Measurements from ENCODE around the gene SIGLEC6. TPM values are rescaled to one million over a fixed set of nuclear protein-coding genes. Genes with fewer than 3 reads are reported as not detected.

Gene SIGLEC6
- total and polyA plus RNA-seq, 9 donors = 0.07 to 0.29 (median 0.22) TPM; not detected in 4

GRCh38 chr19:51513968-51514367, 17.5 kb downstream of the SIGLEC6 start:
- Histone ChIP-seq H3K36me3 (ENCODE audit: control insufficient read depth, insufficient read depth, low read length) (no peaks in the 10 kb centered on the region), H3K4me1 (ENCODE audit: control insufficient read depth, insufficient read depth, low read length) (no peaks in the 10 kb centered on the region), H3K27ac (ENCODE audit: low read length) (no peak overlapping the region), H3K4me3 (ENCODE audit: low read length) (no peak overlapping the region), H3K9me3 (replicated peaks; ENCODE audit: control insufficient read depth, low read depth, low read length) (no peaks in the 10 kb centered on the region), H3K27me3 (ENCODE audit: control insufficient read depth, insufficient read depth, low read length) (no peaks in the 10 kb centered on the region)
- WGBS (ENCODE audit: insufficient coverage) = no CpG with 5 or more reads among the region's 2 CpGs
- no peak for DNase-seq

GRCh38 chr19:51511353-51511752, 20.1 kb downstream of the SIGLEC6 start:
- no peaks in the 10 kb centered on the region for H3K27me3 ChIP-seq (ENCODE audit: control insufficient read depth, insufficient read depth, low read length)
- no peak for DNase-seq
- H3K9me3 ChIP-seq (replicated peaks; ENCODE audit: control insufficient read depth, low read depth, low read length) = no peaks in the 10 kb centered on the region
- H3K27ac ChIP-seq (ENCODE audit: low read length) = no peak overlapping the region
- no peaks in the 10 kb centered on the region for H3K4me1 ChIP-seq (ENCODE audit: control insufficient read depth, insufficient read depth, low read length)
- no peaks in the 10 kb centered on the region for H3K36me3 ChIP-seq (ENCODE audit: control insufficient read depth, insufficient read depth, low read length)
- H3K4me3 ChIP-seq (ENCODE audit: low read length) = no peak overlapping the region
- 10% methylated on average over 4 of the region's 6 CpGs for WGBS (ENCODE audit: insufficient coverage)

- H3K4me1 ChIP-seq (ENCODE audit: control insufficient read depth, insufficient read depth, low read length) = no peaks in the 10 kb centered on the region
Observed at GRCh38 chr19:51509823-51510660, 21.4 kb downstream of the SIGLEC6 start.

GRCh38 chr19:51508059-51508733, 23.3 kb downstream of the SIGLEC6 start:
- no peaks in the 10 kb centered on the region for H3K27me3 ChIP-seq (ENCODE audit: control insufficient read depth, insufficient read depth, low read length)
- H3K36me3 ChIP-seq (ENCODE audit: control insufficient read depth, insufficient read depth, low read length) = no peaks in the 10 kb centered on the region
- H3K4me1 ChIP-seq (ENCODE audit: control insufficient read depth, insufficient read depth, low read length) = no peaks in the 10 kb centered on the region
- H3K9me3 ChIP-seq (replicated peaks; ENCODE audit: control insufficient read depth, low read depth, low read length) = no peaks in the 10 kb centered on the region
- H3K4me3 ChIP-seq (ENCODE audit: low read length) = no peak overlapping the region
- H3K27ac ChIP-seq (ENCODE audit: low read length) = no peak overlapping the region
- no CpG with 5 or more reads among the region's 3 CpGs for WGBS (ENCODE audit: insufficient coverage)
- no peak for DNase-seq

More at GRCh38 chr19:51509823-51510660, 21.4 kb downstream of the SIGLEC6 start:
- Histone ChIP-seq H3K27me3 (ENCODE audit: control insufficient read depth, insufficient read depth, low read length) (no peaks in the 10 kb centered on the region), H3K9me3 (replicated peaks; ENCODE audit: control insufficient read depth, low read depth, low read length) (no peaks in the 10 kb centered on the region), H3K27ac (ENCODE audit: low read length) (no peak overlapping the region), H3K36me3 (ENCODE audit: control insufficient read depth, insufficient read depth, low read length) (no peaks in the 10 kb centered on the region), H3K4me3 (ENCODE audit: low read length) (no peak overlapping the region)
- no peak for DNase-seq
- 78% methylated on average over 3 of the region's 7 CpGs for WGBS (ENCODE audit: insufficient coverage)

- no peaks in the 10 kb centered on the region for H3K36me3 ChIP-seq (ENCODE audit: control insufficient read depth, insufficient read depth, low read length)
- 85% methylated on average over 3 of the region's 6 CpGs for WGBS (ENCODE audit: insufficient coverage)
- H3K4me1 ChIP-seq (ENCODE audit: control insufficient read depth, insufficient read depth, low read length) = no peaks in the 10 kb centered on the region
- H3K9me3 ChIP-seq (replicated peaks; ENCODE audit: control insufficient read depth, low read depth, low read length) = no peaks in the 10 kb centered on the region
- H3K27me3 ChIP-seq (ENCODE audit: control insufficient read depth, insufficient read depth, low read length) = no peaks in the 10 kb centered on the region
- H3K4me3 ChIP-seq (ENCODE audit: low read length) = no peak overlapping the region
- DNase-seq = no peak
- no peak overlapping the region for H3K27ac ChIP-seq (ENCODE audit: low read length)
Observed at GRCh38 chr19:51507640-51508058, 23.8 kb downstream of the SIGLEC6 start.

GRCh38 chr19:51507192-51507591, 24.3 kb downstream of the SIGLEC6 start:
- no peaks in the 10 kb centered on the region for H3K27me3 ChIP-seq (ENCODE audit: control insufficient read depth, insufficient read depth, low read length)
- peak; percentile 38 for DNase-seq
- no peak overlapping the region for H3K27ac ChIP-seq (ENCODE audit: low read length)
- no peak overlapping the region for H3K4me3 ChIP-seq (ENCODE audit: low read length)
- no peaks in the 10 kb centered on the region for H3K36me3 ChIP-seq (ENCODE audit: control insufficient read depth, insufficient read depth, low read length)
- no peaks in the 10 kb centered on the region for H3K9me3 ChIP-seq (replicated peaks; ENCODE audit: control insufficient read depth, low read depth, low read length)
- no peaks in the 10 kb centered on the region for H3K4me1 ChIP-seq (ENCODE audit: control insufficient read depth, insufficient read depth, low read length)
- 43% methylated on average over 1 of the region's 3 CpGs for WGBS (ENCODE audit: insufficient coverage)

- DNase-seq = no peak
- 67% methylated on average over 1 of the region's 3 CpGs for WGBS (ENCODE audit: insufficient coverage)
- H3K4me1 ChIP-seq (ENCODE audit: control insufficient read depth, insufficient read depth, low read length) = no peaks in the 10 kb centered on the region
- no peaks in the 10 kb centered on the region for H3K36me3 ChIP-seq (ENCODE audit: control insufficient read depth, insufficient read depth, low read length)
- H3K27me3 ChIP-seq (ENCODE audit: control insufficient read depth, insufficient read depth, low read length) = no peaks in the 10 kb centered on the region
- H3K27ac ChIP-seq (ENCODE audit: low read length) = no peak overlapping the region
- no peaks in the 10 kb centered on the region for H3K9me3 ChIP-seq (replicated peaks; ENCODE audit: control insufficient read depth, low read depth, low read length)
- H3K4me3 ChIP-seq (ENCODE audit: low read length) = no peak overlapping the region
Observed at GRCh38 chr19:51505904-51506303, 25.6 kb downstream of the SIGLEC6 start.

- H3K27ac ChIP-seq (ENCODE audit: low read length) = no peak overlapping the region
- H3K9me3 ChIP-seq (replicated peaks; ENCODE audit: control insufficient read depth, low read depth, low read length) = no peaks in the 10 kb centered on the region
- no peak overlapping the region for H3K4me3 ChIP-seq (ENCODE audit: low read length)
- WGBS (ENCODE audit: insufficient coverage) = 40% methylated on average over 1 of the region's 3 CpGs
- no peak for DNase-seq
- no peaks in the 10 kb centered on the region for H3K4me1 ChIP-seq (ENCODE audit: control insufficient read depth, insufficient read depth, low read length)
- H3K36me3 ChIP-seq (ENCODE audit: control insufficient read depth, insufficient read depth, low read length) = no peaks in the 10 kb centered on the region
- H3K27me3 ChIP-seq (ENCODE audit: control insufficient read depth, insufficient read depth, low read length) = no peaks in the 10 kb centered on the region
Observed at GRCh38 chr19:51503896-51504295, 27.6 kb downstream of the SIGLEC6 start.

- Histone ChIP-seq H3K4me1 (ENCODE audit: control insufficient read depth, insufficient read depth, low read length) (no peaks in the 10 kb centered on the region), H3K36me3 (ENCODE audit: control insufficient read depth, insufficient read depth, low read length) (no peaks in the 10 kb centered on the region), H3K4me3 (ENCODE audit: low read length) (no peak overlapping the region), H3K9me3 (replicated peaks; ENCODE audit: control insufficient read depth, low read depth, low read length) (no peaks in the 10 kb centered on the region), H3K27me3 (ENCODE audit: control insufficient read depth, insufficient read depth, low read length) (no peaks in the 10 kb centered on the region), H3K27ac (ENCODE audit: low read length) (no peak overlapping the region)
- peak; percentile 25 for DNase-seq
- WGBS (ENCODE audit: insufficient coverage) = no CpG with 5 or more reads among the region's 5 CpGs
Observed at GRCh38 chr19:51503286-51503817, 28.1 kb downstream of the SIGLEC6 start.

- H3K27ac ChIP-seq (ENCODE audit: low read length) = no peak within 1 kb of the TSS
- no peaks in the 10 kb centered on the region for H3K36me3 ChIP-seq (ENCODE audit: control insufficient read depth, insufficient read depth, low read length)
- no peaks in the 10 kb centered on the region for H3K27me3 ChIP-seq (ENCODE audit: control insufficient read depth, insufficient read depth, low read length)
- H3K9me3 ChIP-seq (replicated peaks; ENCODE audit: control insufficient read depth, low read depth, low read length) = no peaks in the 10 kb centered on the region
- no peaks in the 10 kb centered on the region for H3K4me1 ChIP-seq (ENCODE audit: control insufficient read depth, insufficient read depth, low read length)
- H3K4me3 ChIP-seq (ENCODE audit: low read length) = no peak within 1 kb of the TSS
- no CpG with 5 or more reads among the region's 12 CpGs for WGBS (ENCODE audit: insufficient coverage)
- peak; percentile 44 for DNase-seq
Observed at GRCh38 chr19:51501594-51502263, 29.7 kb downstream of the SIGLEC6 start, which contains the start of gene SIGLEC12. SIGLEC12 (minus strand) TSS chr19:51501800; CDS start chr19:51501733, 67 bp downstream.

Measured in muscle of leg (tissue), 11 donors.